GM18505 (cell line): ENCODE results near the gene KLK10.

Experiments used
- ATAC-seq: cut with Tn5 transposase; IDR thresholded peaks from one replicate; pipeline ENCODE4 v1.9.1; 2021; ENCODE audit not compliant: unreplicated experiment
- POLR2A ChIP-seq: IDR thresholded peaks from 4 replicates; pipeline ENCODE4 v1.6.1; 2011; ENCODE audit warnings: borderline replicate concordance; ENCODE audit not compliant: insufficient read depth, insufficient read length; ENCODE audit errors: extremely low read depth

KLK10 gene, protein sequence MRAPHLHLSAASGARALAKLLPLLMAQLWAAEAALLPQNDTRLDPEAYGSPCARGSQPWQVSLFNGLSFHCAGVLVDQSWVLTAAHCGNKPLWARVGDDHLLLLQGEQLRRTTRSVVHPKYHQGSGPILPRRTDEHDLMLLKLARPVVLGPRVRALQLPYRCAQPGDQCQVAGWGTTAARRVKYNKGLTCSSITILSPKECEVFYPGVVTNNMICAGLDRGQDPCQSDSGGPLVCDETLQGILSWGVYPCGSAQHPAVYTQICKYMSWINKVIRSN

DNA sequence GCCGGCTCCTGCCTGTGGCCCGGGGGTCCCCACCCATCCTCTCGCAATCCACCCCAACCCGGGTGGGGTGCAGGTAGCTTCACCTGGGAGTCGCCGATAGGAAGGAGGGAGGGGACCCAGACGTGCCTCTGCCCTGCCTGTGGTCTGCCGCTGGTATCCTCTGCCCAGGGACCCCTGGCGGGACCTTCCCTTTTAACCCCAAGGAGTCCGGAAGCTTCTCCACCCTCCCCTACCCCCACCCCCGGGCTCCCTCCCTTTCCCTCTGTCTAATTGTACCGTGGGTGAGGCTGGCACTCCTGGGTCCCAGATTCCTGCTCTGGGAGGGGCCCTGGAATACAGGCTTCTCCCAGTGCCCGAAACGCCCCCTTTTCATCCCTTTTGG is at the start of gene KLK10:
KLK10 (minus strand) TSS at position 166 of the 382 bp plus-strand sequence. CDS start 579 bp downstream, outside the sequence.
- TF ChIP-seq POLR2A = no peak
- no peak for ATAC-seq

DNA sequence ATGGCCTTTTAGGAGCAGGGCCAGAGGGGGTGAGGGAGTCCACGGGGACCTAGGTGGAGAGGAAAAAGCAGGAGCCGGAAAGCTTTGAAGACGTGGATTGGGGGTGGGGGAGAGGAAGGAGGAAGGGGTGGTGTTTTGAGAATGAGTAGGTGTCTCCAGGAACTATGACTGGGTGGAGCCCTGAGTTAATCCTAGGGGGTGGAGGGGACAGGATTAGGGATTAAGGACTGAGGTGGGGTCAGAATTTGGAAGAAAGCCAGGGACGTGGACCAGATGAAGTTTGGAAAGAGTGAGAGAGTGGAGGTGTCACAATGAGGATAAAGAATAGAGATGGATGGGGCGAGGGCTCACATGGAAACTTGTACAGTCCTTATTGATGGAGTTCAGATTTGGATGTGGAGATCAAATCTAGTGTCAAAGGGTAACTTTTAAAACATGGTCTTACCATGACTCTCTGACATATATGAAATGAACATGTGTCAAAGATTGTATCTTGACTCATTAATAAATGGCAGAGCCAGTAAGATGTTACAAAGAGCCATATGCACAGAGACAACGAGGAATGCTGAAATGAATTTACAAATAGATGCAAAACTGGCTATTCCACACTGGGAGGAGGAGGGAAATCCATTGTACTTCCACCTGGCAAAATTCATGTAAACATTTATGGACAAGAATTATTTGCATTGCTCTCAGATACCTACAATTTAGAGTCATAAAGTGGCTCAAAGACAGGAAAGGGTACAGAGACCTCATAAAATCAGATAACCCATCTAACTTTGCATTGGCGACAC is 47.1 kb upstream of the KLK10 start:
- no peak for TF ChIP-seq POLR2A
- no peak for ATAC-seq

DNA sequence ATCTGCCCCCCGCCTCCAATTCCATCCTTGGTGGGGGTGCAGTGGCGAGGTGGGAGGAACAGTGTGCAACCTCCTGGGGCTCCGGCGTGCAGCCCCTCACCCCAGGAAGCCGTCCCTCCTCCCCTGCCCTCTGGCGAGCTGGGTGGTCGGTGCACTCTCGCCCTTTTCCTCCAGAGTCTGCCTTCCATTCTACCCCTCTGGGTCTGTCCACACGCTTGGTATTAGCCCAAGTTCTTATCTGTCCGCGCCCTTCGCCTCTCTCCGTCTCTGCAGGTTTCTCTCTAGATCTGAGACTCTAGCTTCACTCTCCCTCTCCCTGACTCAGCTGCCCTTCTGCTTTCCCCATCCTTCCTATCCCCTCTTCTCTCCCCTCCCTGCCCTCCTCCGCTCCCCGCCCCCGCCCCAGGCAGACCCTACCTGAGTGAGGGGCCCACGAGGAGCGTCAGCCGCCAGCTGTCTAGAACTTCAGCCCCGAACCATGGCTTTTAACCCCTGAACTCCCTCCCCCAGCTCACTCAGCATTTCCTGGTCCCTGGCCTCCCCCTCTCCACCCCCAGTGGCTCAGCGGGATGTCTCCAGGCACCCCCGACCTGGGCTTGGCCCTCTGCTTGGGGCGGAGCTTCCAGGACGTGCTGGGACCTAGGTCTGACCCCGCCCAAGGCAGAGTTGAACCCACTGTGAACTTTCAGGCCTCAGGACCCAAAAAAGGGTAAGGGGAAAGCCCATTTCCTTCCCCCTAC is 45.9 kb upstream of the KLK10 start:
- TF ChIP-seq POLR2A = no peak
- ATAC-seq = no peak

DNA sequence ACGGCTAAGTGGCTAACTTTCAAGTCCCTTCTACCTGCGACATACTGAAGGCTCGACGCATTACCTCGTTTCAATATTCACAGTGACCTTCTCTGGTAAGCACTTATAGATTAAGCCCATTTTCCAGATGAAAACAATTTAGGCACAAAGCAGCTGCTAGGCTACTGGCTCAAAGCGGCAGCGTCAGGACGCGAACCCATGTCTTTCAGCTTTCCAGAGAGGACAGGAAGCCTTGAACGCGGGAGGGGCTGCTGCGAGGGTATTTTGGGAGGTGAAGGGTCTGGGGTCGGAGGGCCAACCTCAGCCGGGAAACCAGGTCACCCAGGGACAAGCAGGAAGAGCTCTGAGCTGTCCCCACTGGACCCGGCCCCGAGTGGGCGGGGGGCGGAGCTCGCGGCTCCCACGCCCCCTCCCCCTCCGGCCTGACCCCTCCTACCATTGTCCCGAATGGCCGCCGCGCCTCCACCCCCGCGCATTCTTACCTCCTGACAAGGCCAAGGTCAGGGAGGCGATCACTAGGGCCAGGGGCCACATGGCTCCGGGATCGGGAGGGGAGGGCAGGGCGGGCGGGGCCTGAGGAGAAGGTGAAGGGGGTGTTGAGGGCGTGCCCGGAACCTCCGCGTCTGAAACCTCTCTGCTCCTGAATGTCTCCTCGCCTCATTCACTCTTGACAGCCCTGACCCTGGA is 45.2 kb upstream of the KLK10 start, which contains the start of gene KLK13:
KLK13 (minus strand) TSS at position 559 of the 687 bp plus-strand sequence; CDS start at position 534, 25 bp downstream.
- ATAC-seq = no peak
- TF ChIP-seq POLR2A = no peak

DNA sequence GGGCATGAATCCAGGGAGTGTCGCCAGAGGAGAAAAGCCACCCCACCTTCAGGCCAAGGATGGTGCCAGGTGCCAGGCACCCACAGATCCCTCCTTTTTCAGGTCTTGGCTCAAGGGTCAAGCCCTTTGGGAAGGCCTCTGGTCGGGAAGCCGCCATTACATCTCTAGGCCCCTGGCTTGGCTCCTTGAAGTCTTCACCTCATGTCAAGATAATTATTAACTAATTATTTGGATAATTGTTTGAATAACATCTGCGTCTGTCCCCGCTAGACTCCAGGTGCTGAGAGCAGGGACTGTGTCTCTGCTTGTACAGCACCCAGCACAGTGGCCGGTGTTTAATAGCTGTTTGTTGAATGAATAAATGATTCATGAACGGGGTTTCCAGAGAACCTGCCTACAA is 44.2 kb upstream of the KLK10 start:
- TF ChIP-seq POLR2A = no peak
- no peak for ATAC-seq

DNA sequence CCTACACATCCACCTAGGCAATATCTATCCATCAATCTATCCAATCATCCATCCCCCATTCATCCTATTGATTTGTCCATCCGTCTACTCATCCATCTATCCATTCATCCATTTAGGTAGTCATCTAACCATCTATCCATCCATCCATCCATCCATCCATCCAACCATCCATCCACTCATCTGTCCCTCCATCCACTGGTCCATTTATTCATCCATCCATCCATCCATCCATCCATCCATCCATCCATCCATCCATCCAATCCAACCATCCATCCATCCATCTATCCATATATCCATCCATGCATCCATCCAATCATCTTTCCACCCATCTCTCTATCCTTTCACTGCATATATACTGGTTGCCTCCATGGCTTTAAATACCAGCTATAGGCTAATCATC is 41.5 kb upstream of the KLK10 start:
- ATAC-seq = no peak
- TF ChIP-seq POLR2A = no peak

DNA sequence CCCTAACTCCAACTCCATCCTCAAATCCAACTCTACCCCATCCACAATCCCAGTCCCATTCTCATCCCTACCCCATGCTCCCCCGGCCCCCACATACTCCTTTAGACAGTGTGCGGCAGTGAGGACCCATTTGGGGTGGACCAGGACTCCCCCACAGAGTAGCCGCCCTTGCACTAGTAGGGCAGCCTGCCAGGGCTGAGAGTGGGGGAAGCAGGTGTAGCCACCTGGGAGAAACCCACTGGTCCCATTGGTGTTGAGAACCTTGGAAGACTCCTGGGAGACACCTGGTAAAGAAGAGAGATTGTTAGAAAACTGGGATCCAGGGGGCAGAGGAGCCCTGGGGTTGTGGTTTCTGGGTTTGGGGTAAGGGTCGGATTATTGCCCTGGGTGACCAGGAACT is 40.8 kb upstream of the KLK10 start:
- no peak for ATAC-seq
- no peak for TF ChIP-seq POLR2A

DNA sequence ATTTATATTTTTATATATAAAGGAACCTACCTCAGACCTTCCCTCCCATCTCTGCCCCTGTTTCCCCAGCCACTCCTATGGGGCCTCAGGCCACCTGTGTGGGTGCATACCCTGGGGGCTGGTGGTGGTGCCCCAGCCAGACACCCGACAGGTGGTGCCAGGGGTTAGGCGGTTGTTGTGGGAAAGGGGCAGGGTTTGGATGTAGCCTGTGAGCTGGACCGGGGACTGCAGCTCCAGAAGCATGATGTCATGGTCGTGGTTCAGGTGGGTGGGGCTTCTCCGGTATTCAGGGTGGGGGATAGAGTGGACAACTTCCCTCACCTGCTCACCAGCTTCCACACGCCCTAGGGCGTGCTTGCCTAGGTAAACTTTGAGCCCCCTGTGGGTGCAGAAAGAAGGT is 40.2 kb upstream of the KLK10 start:
- TF ChIP-seq POLR2A = no peak
- no peak for ATAC-seq

DNA sequence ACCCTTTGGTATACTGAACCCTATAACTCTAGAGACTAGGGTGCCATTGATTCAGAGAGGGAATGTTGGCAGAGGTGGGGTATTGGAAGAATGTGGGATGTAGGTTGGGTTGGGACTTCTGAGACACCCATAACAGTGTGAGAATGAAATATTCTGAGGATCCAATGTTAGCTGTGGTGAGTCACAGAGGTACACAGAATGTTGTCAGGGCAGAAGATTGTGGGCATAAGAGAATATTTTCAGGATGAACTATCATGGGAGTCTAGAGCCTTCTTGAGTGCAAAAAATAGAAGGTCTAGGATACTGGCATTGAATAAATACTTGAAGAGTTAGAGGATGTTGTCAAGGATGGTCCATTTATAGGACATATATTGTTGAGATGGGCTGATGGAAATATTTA is 36.4 kb upstream of the KLK10 start:
- ATAC-seq = no peak
- TF ChIP-seq POLR2A = no peak

DNA sequence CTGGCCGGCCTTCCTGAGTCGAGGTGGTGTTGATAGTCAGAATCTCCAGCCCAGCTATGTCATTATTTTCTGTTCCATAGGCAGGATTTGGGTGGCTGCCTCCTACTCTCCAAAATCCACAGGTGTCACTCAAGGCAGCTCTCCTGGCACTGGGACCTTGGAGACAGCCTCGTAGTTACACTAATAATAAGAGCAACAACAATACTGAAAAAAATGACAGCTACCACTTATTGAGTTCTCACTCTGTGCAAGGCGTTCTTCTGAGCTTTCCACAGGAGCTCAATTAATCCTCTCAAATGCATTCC is 27.5 kb upstream of the KLK10 start:
- no peak for ATAC-seq

DNA sequence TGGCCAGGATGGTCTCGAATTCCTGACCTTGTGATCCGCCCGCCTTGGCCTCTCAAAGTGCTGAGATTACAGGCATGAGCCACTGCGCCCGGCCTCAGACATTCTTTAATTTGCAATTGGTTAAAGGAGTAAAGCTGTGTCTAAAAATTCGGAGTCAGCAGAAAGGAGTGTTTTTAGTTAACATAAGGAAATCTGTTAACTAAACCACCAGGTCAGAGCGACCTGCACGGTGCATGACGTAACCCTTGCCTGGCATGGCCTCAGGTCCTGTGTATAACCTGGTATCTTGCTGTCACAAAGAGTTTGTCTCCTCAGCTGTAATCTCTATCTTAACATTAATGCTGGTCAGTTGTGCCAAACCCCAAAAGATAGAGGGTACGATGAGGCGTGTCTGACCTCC is 24.8 kb upstream of the KLK10 start:
- ATAC-seq = no peak
- TF ChIP-seq POLR2A = no peak

More for the DNA sequence above, 27.5 kb upstream of the KLK10 start:
- TF ChIP-seq POLR2A = no peak

DNA sequence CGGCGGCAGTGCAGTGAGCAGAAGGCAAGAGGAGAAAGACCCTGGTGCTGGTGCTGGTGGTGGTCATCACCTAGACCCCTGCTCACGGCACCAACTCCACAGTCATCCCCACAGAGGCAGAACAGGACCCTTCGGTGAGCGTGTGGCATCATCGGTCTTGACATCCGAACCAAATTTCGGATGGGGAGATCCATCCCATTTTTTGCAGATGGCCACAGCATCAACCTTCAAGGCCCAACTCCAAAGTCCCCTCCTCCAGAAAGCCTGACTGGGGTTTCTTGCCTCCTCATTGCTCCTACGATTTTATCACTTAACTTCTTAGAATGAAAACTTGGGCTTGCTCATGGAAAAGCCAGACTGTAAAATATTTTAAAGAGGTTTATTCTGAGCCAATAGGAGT is 24.0 kb upstream of the KLK10 start:
- no peak for ATAC-seq
- no peak for TF ChIP-seq POLR2A

DNA sequence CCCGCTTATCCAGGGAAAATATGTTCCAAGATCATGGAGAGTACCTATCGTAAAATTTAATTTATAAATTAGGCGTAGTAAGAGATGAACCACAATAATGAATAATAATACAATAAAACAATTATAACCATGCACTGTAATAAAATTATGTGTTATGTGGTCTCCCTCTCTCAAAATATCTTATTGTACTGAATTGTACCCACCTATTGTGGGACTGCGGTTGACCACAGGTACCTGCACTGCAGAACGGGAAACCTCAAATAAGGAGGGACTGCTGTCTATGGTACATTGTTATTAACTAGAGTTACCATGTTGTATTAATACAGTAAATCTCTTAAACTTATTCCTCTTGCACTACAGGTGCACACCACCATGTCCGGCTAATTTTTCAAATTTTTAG is 20.6 kb upstream of the KLK10 start:
- TF ChIP-seq POLR2A = no peak
- ATAC-seq = no peak
